ENCODE data around the gene VIPR2. TPM values are rescaled to one million over a fixed set of nuclear protein-coding genes. Genes with fewer than 3 reads are reported as not detected.

VIPR2 gene
- total and polyA plus RNA-seq, 2 experiments from 2014 or later: 1.3 to 2.7 TPM

- no peak for TF ChIP-seq ZNF462 (CRISPR knock-in tag; IDR thresholded peaks at IDR 0.05)
Measured at GRCh38 chr7:159000859-159001435, 143.7 kb downstream of the VIPR2 start (continued).

- H3K9me2 ChIP-seq (ENCODE audit: insufficient read depth): no peaks in the 10 kb centered on the region
- H3K79me2 ChIP-seq (replicated peaks; ENCODE audit: insufficient read depth): no peaks in the 10 kb centered on the region
- ATAC-seq: no peak
- peaks cover 26% of the 10 kb centered on the region for H3K27me3 ChIP-seq (ENCODE audit: insufficient read depth)
- no peaks in the 10 kb centered on the region for H4K20me1 ChIP-seq (replicated peaks; ENCODE audit: insufficient read depth)
- Mint-ChIP-seq H3K36me3 (ENCODE audit: low read depth) (peaks cover 17% of the 10 kb centered on the region), H3K27ac (no peak overlapping the region), H3K9me3 (peaks cover 70% of the 10 kb centered on the region), H3K4me3 (no peak overlapping the region), H3K4me1 (no peaks in the 10 kb centered on the region; the same call in 2 of the 3 replicates), H3K27me3 (ENCODE audit: insufficient read depth, low read depth, poor library complexity) (peaks cover 13% of the 10 kb centered on the region)
- no peak overlapping the region for H2AFZ ChIP-seq
- no peak overlapping the region for H3K27ac ChIP-seq (ENCODE audit: low read depth)
- no peak overlapping the region for H3K4me3 ChIP-seq
- H3F3A ChIP-seq (replicated peaks; ENCODE audit: low read depth): no peaks in the 10 kb centered on the region
- H3K36me3 ChIP-seq (ENCODE audit: insufficient read depth): no peaks in the 10 kb centered on the region
- no peak overlapping the region for H3K4me2 ChIP-seq
- no peak for DNase-seq (ENCODE audit: low spot score)
- H3K4me1 ChIP-seq (ENCODE audit: insufficient read depth): peaks cover 6% of the 10 kb centered on the region
- TF ChIP-seq CREB1 (CRISPR knock-in tag; IDR thresholded peaks at IDR 0.05; ENCODE audit: low read depth) (no peak), ZNF331 (CRISPR knock-in tag; IDR thresholded peaks at IDR 0.05; ENCODE audit: low read depth) (no peak), CTCF (conservative IDR thresholded peaks at IDR 0.05; ENCODE audit: low read depth in 2 of 2) (no peak), POLR2AphosphoS5 (IDR thresholded peaks at IDR 0.05; ENCODE audit: low read depth) (no peak), ETS1 (IDR thresholded peaks at IDR 0.05) (no peak), ZNF462 (CRISPR knock-in tag; IDR thresholded peaks at IDR 0.05) (no peak)
Measured at GRCh38 chr7:159000070-159000469, 144.6 kb downstream of the VIPR2 start.

Data from GM23338 (cell line).